GM18909 (cell line): ENCODE data around the gene CSTF1.
"Not testable (repeated sequence)": the region's sequence is repeated elsewhere in the genome, so short reads cannot be mapped to it uniquely, and the experiment has no call there.

Experiments used
- ATAC-seq: cut with Tn5 transposase; IDR thresholded peaks from one replicate; pipeline ENCODE4 v1.9.1; 2021; ENCODE audit warnings: mild to moderate bottlenecking; ENCODE audit not compliant: unreplicated experiment, poor library complexity

Gene CSTF1

DNA sequence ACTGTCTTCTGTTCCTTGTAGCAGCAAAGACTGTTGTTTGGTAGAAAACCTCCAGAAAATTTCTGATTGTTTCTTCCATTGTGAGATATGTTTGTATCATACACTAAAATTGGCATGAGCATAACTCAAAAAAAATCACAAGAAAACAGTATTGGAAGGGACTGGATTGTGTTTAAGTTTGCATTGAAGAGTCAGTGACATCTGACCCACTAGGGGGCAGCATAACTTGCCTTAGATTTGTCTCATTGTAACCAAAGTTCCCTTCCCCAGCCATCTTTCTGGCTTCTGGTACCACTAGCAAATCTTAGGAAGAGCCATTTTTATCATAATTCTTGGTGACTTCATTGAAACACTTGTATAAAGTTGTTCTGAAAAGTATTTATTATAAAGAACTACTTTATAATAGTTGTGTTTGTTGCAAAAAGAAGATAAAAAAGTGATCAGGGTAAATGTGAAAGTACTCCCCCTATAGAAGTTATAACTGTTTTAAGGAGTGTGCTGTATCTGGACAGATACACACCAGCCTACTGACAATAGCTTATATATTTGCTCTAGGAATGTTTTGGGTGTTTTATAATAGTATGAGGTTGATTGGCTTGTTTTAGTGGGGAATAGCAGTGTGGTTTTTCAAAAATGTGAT is 7.7 kb downstream of the CSTF1 start:
- peak; percentile 84 for ATAC-seq

GRCh38 chr20:56403465-56403864 is 11.0 kb downstream of the CSTF1 start:
- ATAC-seq: no peak

DNA sequence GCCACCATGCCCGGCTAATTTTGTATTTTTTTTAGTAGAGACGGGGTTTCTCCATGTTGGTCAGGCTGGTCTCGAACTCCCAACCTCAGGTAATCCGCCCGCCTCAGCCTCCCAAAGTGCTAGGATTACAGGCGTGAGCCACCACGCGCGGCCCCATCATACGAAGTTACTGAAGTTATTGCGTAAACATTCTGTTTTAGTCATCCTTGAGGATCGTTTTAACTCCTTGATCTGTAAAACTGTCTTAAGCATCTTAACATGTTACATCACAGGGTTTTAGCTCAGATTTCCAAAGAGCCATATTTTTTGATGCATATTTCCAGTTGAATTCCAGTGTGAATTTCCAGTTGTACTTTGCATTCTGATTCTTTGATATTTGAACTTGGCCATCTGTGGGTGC is 12.9 kb downstream of the CSTF1 start:
- not testable (repeated sequence) for ATAC-seq

- no peak for ATAC-seq
Measured at GRCh38 chr20:56406910-56407309, 14.5 kb downstream of the CSTF1 start.

DNA sequence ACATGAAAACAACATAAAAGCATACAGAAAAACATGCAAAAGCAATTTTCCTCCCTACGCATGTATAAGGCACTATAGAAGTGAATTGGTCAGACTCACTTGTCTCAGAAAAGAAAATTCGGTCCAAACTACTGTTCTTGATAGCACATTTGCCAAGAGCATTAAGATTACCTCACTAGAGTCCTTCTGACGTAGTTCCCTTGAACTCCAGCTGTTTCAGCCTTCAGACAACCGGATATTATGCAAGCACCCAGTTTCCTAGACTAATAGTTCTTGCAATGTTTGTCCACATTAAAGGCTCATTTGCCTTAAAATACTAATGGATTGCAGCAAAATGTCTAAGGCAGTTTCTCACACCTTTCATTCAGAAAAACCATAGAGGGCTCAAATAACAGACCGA is 17.1 kb downstream of the CSTF1 start:
- ATAC-seq: no peak

DNA sequence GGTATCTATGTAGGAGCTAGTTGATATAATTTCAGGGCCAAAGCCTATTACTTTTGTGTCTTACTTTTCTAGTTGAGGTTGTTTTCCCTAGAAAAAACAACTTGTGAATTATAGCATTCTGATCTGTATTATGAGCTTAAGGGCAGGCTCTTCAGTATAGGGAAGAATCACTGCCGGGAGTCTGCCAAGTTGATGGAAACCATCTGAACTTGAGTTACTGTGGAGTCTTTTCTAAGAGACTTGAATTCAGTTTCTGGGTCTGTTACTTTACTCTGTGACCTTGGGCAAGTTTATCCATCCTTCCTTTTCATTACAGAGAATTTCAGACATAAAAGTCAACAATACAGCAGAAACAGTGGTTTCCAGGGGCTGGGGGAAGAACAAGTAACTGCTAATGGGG is 17.5 kb downstream of the CSTF1 start:
- no peak for ATAC-seq

- not testable (repeated sequence) for ATAC-seq
Measured at GRCh38 chr20:56411287-56411686, 18.8 kb downstream of the CSTF1 start.

GRCh38 chr20:56411759-56412472 is 19.5 kb downstream of the CSTF1 start, which contains the start of gene CASS4:
CASS4 (plus strand) TSS chr20:56412260; CDS start chr20:56412459, 199 bp downstream.
- peak; percentile 68 for ATAC-seq

DNA sequence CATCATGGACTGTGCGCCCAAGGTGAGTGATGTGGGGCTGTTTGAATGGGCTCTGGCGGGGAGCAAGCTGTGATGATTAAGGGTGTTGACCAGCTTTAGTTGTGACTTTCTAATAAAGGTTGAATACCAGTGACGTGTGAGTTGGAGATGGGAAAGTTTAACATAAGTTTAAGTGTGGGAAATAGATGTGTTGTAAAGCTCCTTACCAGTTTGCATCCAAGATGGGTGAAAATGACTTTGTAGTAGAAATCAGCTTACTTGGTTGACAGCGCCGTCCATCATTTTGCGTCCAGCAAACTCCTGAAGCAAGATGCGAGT is 20.0 kb downstream of the CSTF1 start:
- no peak for ATAC-seq

GRCh38 chr20:56412949-56413348 is 20.5 kb downstream of the CSTF1 start:
- no peak for ATAC-seq

GRCh38 chr20:56414842-56415765 is 22.7 kb downstream of the CSTF1 start:
- no peak for ATAC-seq

DNA sequence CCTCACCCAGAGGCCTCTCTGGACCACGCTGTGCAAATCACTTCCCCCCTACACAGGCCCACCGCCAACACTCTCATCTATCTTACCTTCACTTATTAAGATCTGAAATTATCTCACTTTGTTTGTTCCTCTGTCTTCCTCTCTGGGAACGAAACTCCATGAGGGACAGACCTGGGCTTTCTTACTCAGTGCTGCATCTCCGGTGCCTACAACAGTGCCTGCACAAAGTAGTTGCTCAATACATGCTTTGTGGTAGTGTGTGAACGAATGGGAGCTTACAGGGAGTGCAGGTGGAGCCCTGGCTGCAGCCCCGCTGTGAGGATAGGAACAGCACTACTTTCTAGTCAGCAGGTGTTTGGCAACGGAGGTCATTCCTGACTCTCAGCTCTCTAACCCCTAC is 25.0 kb downstream of the CSTF1 start:
- ATAC-seq: no peak

- no peak for ATAC-seq
Measured at GRCh38 chr20:56417911-56418310, 25.5 kb downstream of the CSTF1 start.

DNA sequence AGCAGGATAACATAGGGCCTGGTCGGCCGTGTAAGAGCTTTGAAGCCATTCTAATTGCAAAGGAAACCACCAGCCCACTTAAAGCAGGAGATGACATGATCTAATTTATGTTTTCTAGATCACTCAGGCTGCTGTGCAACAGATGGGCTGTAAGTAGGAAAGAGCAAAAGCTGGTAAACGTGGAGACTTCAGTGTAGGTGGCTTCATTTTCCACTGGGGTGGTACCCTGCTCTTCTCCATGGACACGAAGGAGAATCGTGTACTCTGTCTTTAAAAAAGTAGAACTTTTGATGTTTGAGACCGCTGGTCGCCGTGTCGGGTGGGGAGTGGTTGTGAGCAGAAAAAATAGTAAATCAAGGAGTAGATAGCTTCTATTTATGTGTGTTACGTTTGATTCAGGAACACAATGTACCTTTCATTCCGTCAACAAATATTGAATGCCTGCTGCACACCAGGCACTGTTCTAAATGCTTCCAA is 26.0 kb downstream of the CSTF1 start:
- ATAC-seq: no peak

GRCh38 chr20:56420028-56420427 is 27.6 kb downstream of the CSTF1 start:
- no peak for ATAC-seq

- no peak for ATAC-seq
Measured at GRCh38 chr20:56420940-56421688, 28.7 kb downstream of the CSTF1 start.

DNA sequence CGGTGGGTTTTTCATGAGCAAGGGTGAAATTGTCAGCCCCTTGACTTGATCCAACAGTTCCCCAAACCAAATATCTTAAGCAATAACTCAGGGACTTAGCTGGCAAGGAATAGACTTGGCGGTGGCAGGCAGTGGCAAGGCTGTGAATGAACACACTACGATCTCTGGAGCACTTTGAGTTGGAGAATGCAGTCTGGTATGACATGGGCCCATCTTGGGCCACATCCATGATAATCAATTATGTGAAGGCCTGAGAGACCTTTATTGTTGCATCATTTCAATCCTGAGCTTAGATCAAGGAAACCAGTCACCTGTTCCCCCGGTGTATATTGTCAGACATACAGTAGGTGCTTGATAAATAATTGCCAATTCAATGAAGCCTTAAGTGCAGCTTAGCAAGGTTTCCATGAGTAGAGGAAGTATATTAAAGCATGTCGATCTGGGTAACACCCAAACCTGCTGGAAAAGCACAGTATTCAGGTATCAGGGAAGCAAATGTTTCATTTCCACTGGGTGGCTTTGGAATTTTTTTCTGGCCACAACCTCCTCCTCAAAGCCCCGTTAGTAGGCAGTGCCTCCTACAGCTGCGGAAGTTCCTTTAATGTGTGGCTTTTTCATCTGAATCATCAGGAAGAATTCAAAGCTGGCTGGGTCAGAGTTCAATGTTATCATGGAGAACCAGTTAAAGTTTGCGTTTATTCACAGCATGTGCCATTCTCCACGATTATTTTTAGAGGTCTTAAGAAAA is 29.8 kb downstream of the CSTF1 start:
- ATAC-seq: no peak

DNA sequence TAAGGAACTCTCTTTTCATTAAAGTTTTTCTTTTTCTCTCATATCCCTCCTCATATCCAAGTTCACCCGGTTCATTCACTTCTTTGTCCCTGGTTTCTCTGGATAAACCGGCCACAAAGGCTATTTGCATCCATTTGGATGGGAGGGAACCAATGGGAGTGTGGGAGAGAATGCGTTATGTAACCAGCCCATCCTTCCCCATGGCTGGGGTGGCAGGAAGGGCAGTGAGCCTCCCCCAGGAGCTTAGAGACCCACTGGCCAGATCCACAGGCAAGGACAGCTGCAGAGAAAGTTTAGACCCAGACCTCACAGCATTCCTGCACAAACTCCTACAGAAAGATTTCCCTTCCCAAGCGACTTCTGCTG is 30.4 kb downstream of the CSTF1 start:
- ATAC-seq: no peak

- no peak for ATAC-seq
Measured at GRCh38 chr20:56423211-56423610, 30.8 kb downstream of the CSTF1 start.

- ATAC-seq: no peak
Measured at GRCh38 chr20:56423886-56424285, 31.4 kb downstream of the CSTF1 start.
